GM19397 (cell line): ENCODE data around the gene AFP.

Experiments
- ATAC-seq: cut with Tn5 transposase; IDR thresholded peaks from one replicate; pipeline ENCODE4 v1.9.1; 2021; ENCODE audit warnings: mild to moderate bottlenecking, moderate library complexity; ENCODE audit not compliant: unreplicated experiment

Gene AFP

GRCh38 chr4:73413294-73413755 lies 22.7 kb upstream of the AFP start:
- no peak for ATAC-seq

DNA sequence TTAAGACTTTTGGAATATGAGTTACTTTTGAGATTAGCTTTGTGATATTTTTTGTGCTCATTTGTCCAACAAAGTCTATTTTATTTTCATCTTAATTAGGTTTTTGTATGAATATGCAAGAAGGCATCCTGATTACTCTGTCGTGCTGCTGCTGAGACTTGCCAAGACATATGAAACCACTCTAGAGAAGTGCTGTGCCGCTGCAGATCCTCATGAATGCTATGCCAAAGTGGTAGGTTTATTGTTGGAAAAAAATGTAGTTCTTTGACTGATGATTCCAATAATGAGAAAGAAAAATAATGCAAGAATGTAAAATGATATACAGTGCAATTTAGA lies 21.1 kb upstream of the AFP start:
- ATAC-seq, result no peak

DNA sequence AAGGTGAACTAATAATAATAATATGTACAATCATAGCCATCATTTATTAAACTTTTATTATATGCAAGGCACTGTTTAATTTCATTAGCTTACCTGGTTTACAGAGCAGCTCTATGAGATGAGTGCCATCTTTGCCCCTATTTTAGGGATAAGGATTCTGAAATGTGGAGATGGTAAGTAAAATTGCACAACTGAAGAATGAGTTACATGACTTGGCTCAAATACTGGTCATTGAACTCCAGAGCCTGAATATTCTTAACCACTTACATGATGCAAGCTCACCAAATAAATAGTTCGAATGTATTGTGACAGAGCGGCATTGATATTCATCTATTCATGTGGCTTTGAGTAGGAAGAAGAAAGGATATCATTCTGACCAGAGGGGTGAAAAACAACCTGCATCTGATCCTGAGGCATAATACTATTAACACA lies 20.2 kb upstream of the AFP start:
- no peak for ATAC-seq

- ATAC-seq, result no peak
Observed at GRCh38 chr4:73416423-73417087, 19.5 kb upstream of the AFP start.

GRCh38 chr4:73417342-73417741 lies 18.7 kb upstream of the AFP start:
- ATAC-seq, result no peak

DNA sequence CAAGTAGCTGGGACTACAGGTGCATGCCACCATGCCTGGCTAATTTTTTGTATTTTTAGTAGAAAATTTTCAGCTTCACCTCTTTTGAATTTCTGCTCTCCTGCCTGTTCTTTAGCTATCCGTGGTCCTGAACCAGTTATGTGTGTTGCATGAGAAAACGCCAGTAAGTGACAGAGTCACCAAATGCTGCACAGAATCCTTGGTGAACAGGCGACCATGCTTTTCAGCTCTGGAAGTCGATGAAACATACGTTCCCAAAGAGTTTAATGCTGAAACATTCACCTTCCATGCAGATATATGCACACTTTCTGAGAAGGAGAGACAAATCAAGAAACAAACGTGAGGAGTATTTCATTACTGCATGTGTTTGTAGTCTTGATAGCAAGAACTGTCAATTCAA lies 18.0 kb upstream of the AFP start:
- no peak for ATAC-seq

DNA sequence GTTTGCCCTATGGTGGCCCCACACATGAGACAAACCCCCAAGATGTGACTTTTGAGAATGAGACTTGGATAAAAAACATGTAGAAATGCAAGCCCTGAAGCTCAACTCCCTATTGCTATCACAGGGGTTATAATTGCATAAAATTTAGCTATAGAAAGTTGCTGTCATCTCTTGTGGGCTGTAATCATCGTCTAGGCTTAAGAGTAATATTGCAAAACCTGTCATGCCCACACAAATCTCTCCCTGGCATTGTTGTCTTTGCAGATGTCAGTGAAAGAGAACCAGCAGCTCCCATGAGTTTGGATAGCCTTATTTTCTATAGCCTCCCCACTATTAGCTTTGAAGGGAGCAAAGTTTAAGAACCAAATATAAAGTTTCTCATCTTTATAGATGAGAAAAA lies 17.3 kb upstream of the AFP start:
- ATAC-seq, result no peak

DNA sequence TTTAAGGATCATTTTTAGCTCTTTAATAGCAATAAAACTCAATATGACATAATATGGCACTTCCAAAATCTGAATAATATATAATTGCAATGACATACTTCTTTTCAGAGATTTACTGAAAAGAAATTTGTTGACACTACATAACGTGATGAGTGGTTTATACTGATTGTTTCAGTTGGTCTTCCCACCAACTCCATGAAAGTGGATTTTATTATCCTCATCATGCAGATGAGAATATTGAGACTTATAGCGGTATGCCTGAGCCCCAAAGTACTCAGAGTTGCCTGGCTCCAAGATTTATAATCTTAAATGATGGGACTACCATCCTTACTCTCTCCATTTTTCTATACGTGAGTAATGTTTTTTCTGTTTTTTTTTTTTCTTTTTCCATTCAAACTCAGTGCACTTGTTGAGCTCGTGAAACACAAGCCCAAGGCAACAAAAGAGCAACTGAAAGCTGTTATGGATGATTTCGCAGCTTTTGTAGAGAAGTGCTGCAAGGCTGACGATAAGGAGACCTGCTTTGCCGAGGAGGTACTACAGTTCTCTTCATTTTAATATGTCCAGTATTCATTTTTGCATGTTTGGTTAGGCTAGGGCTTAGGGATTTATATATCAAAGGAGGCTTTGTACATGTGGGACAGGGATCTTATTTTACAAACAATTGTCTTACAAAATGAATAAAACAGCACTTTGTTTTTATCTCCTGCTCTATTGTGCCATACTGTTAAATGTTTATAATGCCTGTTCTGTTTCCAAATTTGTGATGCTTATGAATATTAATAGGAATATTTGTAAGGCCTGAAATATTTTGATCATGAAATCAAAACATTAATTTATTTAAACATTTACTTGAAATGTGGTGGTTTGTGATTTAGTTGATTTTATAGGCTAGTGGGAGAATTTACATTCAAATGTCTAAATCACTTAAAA lies 16.6 kb upstream of the AFP start:
- no peak for ATAC-seq

GRCh38 chr4:73420615-73421014 lies 15.4 kb upstream of the AFP start:
- ATAC-seq, result no peak

GRCh38 chr4:73421708-73422457 lies 14.1 kb upstream of the AFP start:
- ATAC-seq, result no peak

DNA sequence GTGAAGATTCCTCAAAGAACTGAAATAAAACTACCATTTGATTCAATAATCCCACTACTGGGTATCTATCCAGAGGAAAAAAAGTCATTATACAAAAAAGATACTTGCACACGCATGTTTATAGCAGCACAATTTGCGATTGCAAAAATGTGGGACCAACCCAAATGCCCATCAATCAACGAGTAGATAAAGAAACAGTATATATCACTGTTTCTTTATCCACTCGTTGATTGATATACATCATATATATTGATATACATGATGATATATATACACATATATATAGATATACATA lies 13.6 kb upstream of the AFP start:
- no peak for ATAC-seq

GRCh38 chr4:73423184-73423583 lies 12.8 kb upstream of the AFP start:
- ATAC-seq, result no peak

- no peak for ATAC-seq
Observed at GRCh38 chr4:73426666-73427065, 9.4 kb upstream of the AFP start.

DNA sequence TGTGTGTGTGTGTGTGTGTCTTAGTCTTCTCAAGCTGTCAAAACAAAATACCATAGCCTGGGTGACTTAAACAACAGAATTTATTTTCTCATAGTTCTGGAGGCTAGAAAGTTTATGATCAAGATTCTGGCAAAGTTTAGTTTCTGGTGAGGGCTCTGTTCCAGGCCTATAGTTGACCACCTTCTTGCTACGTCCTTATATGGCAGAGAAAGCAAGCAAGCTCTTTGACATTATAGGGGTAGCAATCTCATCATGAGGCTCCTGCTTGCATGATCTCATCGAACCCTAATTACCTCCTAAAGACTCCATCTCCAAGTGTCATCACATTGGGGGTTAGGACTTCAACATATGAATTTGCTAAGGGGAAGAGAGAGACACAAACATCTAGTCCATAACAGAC lies 6.9 kb upstream of the AFP start:
- no peak for ATAC-seq

- ATAC-seq, result no peak
Observed at GRCh38 chr4:73429826-73430587, 6.0 kb upstream of the AFP start.

GRCh38 chr4:73431813-73432168 lies 4.2 kb upstream of the AFP start:
- ATAC-seq, result no peak

DNA sequence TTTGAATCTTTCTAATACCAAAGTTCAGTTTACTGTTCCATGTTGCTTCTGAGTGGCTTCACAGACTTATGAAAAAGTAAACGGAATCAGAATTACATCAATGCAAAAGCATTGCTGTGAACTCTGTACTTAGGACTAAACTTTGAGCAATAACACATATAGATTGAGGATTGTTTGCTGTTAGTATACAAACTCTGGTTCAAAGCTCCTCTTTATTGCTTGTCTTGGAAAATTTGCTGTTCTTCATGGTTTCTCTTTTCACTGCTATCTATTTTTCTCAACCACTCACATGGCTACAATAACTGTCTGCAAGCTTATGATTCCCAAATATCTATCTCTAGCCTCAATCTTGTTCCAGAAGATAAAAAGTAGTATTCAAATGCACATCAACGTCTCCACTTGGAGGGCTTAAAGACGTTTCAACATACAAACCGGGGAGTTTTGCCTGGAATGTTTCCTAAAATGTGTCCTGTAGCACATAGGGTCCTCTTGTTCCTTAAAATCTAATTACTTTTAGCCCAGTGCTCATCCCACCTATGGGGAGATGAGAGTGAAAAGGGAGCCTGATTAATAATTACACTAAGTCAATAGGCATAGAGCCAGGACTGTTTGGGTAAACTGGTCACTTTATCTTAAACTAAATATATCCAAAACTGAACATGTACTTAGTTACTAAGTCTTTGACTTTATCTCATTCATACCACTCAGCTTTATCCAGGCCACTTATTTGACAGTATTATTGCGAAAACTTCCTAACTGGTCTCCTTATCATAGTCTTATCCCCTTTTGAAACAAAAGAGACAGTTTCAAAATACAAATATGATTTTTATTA lies 3.6 kb upstream of the AFP start:
- no peak for ATAC-seq

GRCh38 chr4:73433140-73433539 lies 2.9 kb upstream of the AFP start:
- no peak for ATAC-seq

GRCh38 chr4:73434311-73434710 lies 1.7 kb upstream of the AFP start:
- ATAC-seq, result no peak
